ENCODE data around the gene HNRNPR. TPM values are rescaled to one million over a fixed set of nuclear protein-coding genes. Genes with fewer than 3 reads are reported as not detected.

HNRNPR gene
- total RNA-seq, 4 donors from 2014 or later, result 60.9 to 90.2 (median 76.8) TPM

DNA sequence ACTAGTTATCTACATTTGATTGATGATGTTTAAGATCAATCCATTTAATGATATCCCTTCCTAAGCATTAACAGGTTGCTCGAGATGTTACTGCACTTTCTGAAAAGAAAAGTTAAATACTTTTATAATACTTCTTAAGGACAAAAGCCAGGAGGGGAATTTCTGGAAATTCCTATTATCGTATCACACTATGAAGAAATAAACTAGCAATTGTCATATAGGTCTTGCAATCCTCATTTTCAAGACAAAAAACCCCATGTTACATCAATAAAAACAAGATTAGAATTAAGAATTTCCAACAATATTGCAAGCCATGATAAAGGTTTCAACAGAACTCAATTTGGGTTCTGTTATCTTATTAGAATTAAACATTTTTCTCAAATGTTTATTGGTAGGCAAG lies 47.2 kb downstream of the HNRNPR start:
- H3K36me3 ChIP-seq, result peaks cover 0 to 74% (median 17%) of the 10 kb centered on the region in 3 donors
- 88 to 90% methylated on average over 2 of the region's 2 CpGs for WGBS, 2 donors
- intact Hi-C loops (cut with DNase I), result no loop called here
- no peaks in the 10 kb centered on the region for H3K27me3 ChIP-seq
- no peaks in the 10 kb centered on the region for H3K4me1 ChIP-seq
- no peak overlapping the region for H3K4me3 ChIP-seq
- TF ChIP-seq, protein P1, sequence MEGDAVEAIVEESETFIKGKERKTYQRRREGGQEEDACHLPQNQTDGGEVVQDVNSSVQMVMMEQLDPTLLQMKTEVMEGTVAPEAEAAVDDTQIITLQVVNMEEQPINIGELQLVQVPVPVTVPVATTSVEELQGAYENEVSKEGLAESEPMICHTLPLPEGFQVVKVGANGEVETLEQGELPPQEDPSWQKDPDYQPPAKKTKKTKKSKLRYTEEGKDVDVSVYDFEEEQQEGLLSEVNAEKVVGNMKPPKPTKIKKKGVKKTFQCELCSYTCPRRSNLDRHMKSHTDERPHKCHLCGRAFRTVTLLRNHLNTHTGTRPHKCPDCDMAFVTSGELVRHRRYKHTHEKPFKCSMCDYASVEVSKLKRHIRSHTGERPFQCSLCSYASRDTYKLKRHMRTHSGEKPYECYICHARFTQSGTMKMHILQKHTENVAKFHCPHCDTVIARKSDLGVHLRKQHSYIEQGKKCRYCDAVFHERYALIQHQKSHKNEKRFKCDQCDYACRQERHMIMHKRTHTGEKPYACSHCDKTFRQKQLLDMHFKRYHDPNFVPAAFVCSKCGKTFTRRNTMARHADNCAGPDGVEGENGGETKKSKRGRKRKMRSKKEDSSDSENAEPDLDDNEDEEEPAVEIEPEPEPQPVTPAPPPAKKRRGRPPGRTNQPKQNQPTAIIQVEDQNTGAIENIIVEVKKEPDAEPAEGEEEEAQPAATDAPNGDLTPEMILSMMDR (IDR thresholded peaks at IDR 0.05), result no peak
- no peak for TF ChIP-seq POLR2A (IDR thresholded peaks at IDR 0.05)
- no peak for DNase-seq
- no peaks in the 10 kb centered on the region for H3K9me3 ChIP-seq
- no peak overlapping the region for H3K27ac ChIP-seq

DNA sequence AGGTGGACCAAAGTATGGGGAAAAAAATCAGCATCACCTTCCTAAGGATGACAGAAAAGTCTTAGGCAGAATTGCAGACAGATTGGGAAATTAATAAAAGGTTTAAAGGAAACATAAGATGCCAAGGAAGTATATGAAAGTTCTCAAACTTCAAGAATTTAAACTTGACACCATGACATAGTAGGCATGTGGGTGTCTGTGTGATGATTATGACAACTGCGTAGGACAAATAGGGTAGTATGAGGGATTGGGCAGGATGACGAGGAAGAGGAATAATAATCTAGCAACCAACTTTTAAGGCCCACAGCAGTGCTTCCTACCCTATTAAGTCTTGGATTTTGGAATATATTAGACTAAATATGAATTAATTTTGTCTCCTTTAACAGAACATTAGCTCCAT lies 52.4 kb downstream of the HNRNPR start:
- Histone ChIP-seq H3K4me1 (no peaks in the 10 kb centered on the region), H3K27ac (no peak overlapping the region), H3K36me3 (peaks cover 0 to 48% (median 4%) of the 10 kb centered on the region in 3 donors), H3K9me3 (no peaks in the 10 kb centered on the region), H3K4me3 (no peak overlapping the region), H3K27me3 (no peaks in the 10 kb centered on the region)
- intact Hi-C loops (cut with DNase I), result no loop called here
- TF ChIP-seq, protein P1 (IDR thresholded peaks at IDR 0.05), result no peak
- no peak for TF ChIP-seq POLR2A (IDR thresholded peaks at IDR 0.05)
- WGBS, 2 donors, result 88 to 91% methylated on average over 2 of the region's 2 CpGs
- no peak for DNase-seq

- 84 to 86% methylated on average over 9 of the region's 9 CpGs for WGBS, 2 donors
- TF ChIP-seq, protein P1 (IDR thresholded peaks at IDR 0.05), result no peak
- TF ChIP-seq POLR2A (IDR thresholded peaks at IDR 0.05), result no peak
- H3K36me3 ChIP-seq, result peaks cover 0 to 55% (median 4%) of the 10 kb centered on the region in 3 donors
- intact Hi-C loops (cut with DNase I), result no loop called here
- no peaks in the 10 kb centered on the region for H3K4me1 ChIP-seq
- H3K27me3 ChIP-seq, result no peaks in the 10 kb centered on the region
- H3K27ac ChIP-seq, result no peak overlapping the region
- DNase-seq, result no peak
- H3K9me3 ChIP-seq, result no peaks in the 10 kb centered on the region
- no peak overlapping the region for H3K4me3 ChIP-seq
These were observed 53.1 kb downstream of the HNRNPR start for GRCh38 chr1:23290836-23291565.

GRCh38 chr1:23288671-23289070 lies 55.4 kb downstream of the HNRNPR start:
- Histone ChIP-seq H3K4me1 (peaks cover 0 to 5% (median 0%) of the 10 kb centered on the region in 3 donors), H3K9me3 (no peaks in the 10 kb centered on the region), H3K27ac (no peak overlapping the region), H3K36me3 (peaks cover 0 to 61% (median 0%) of the 10 kb centered on the region in 3 donors), H3K27me3 (no peaks in the 10 kb centered on the region), H3K4me3 (no peak overlapping the region)
- intact Hi-C loops (cut with DNase I), result no loop called here
- WGBS, 2 donors, result 79 to 84% methylated on average over 3 of the region's 3 CpGs
- no peak for DNase-seq
- TF ChIP-seq POLR2A (IDR thresholded peaks at IDR 0.05), result no peak
- TF ChIP-seq, protein P1 (IDR thresholded peaks at IDR 0.05), result no peak

- Histone ChIP-seq H3K27ac (no peak overlapping the region), H3K4me1 (peaks cover 0 to 9% (median 1%) of the 10 kb centered on the region in 3 donors), H3K4me3 (no peak overlapping the region), H3K9me3 (no peaks in the 10 kb centered on the region), H3K36me3 (peaks cover 0 to 66% (median 0%) of the 10 kb centered on the region in 3 donors), H3K27me3 (no peaks in the 10 kb centered on the region)
- TF ChIP-seq, protein P1 (IDR thresholded peaks at IDR 0.05), result no peak
- no peak for TF ChIP-seq POLR2A (IDR thresholded peaks at IDR 0.05)
- intact Hi-C loops (cut with DNase I), result no loop called here
- DNase-seq, result no peak
These were observed 55.9 kb downstream of the HNRNPR start for GRCh38 chr1:23288201-23288600.

All from esophagus squamous epithelium (tissue), 5 donors.